Osteoblast (primary cell): ENCODE measurements around the gene EIF3L. TPM values are rescaled to one million over a fixed set of nuclear protein-coding genes. Genes with fewer than 3 reads are reported as not detected.
A peak's percentile ranks its signal among the peaks of the same experiment; 100 is the strongest.

Experiments used
- DNase-seq: peaks from one replicate; pipeline ENCODE4 v3.0.0; 2011; ENCODE audit warnings: low spot score, mixed read lengths; ENCODE audit not compliant: insufficient read length; ENCODE audit errors: missing footprints
- H2AFZ ChIP-seq: 2 replicates; pipeline ENCODE4 v1.6.0; 2011; ENCODE audit warnings: mild to moderate bottlenecking, low read length
- H3K27ac ChIP-seq: 2 replicates; pipeline ENCODE4 v1.5.1; 2011; ENCODE audit warnings: mild to moderate bottlenecking, low read depth, low read length, moderate library complexity
- H3K27me3 ChIP-seq: 2 replicates; pipeline ENCODE4 v1.6.0; 2012; ENCODE audit warnings: mild to moderate bottlenecking, control low read depth, inconsistent platforms, low read length, moderate library complexity; ENCODE audit not compliant: insufficient read depth
- H3K36me3 ChIP-seq: 2 replicates; pipeline ENCODE4 v1.5.1; 2011; ENCODE audit warnings: mild to moderate bottlenecking, low read length, control low read depth, moderate library complexity; ENCODE audit not compliant: insufficient read depth
- H3K4me1 ChIP-seq: 2 replicates; pipeline ENCODE4 v1.5.1; 2011; ENCODE audit warnings: mild to moderate bottlenecking, low read length, control low read depth, moderate library complexity; ENCODE audit not compliant: insufficient read depth
- H3K4me2 ChIP-seq: 2 replicates; pipeline ENCODE4 v1.6.0; 2011; ENCODE audit warnings: mild to moderate bottlenecking, low read length; ENCODE audit not compliant: insufficient read depth
- H3K4me3 ChIP-seq: fragments of 200-600 bp; sonication (generic); 3 replicates; pipeline ENCODE4 v1.5.1; 2012; ENCODE audit warnings: mild to moderate bottlenecking, low read length, inconsistent platforms; ENCODE audit not compliant: insufficient read depth
- H3K79me2 ChIP-seq: 2 replicates; pipeline ENCODE4 v1.6.0; 2012; ENCODE audit warnings: mild to moderate bottlenecking, low read length, control low read depth, inconsistent platforms; ENCODE audit not compliant: insufficient read depth
- H3K9me3 ChIP-seq: 2 replicates; pipeline ENCODE4 v1.5.1; 2011; ENCODE audit warnings: low read depth, low read length, control low read depth
- H4K20me1 ChIP-seq: 2 replicates; pipeline ENCODE4 v1.6.0; 2012; ENCODE audit warnings: mild to moderate bottlenecking, low read length, control low read depth; ENCODE audit not compliant: insufficient read depth
- total RNA-seq: library from RNA; depleted of rRNA; stranded (reverse); fragments of >200 nt; gene quantifications from 2 replicates; pipeline ENCODE4 v1.2.3, GENCODE V29; 2012
- TF ChIP-seq, protein P1 (sequence below): IDR thresholded peaks from 2 replicates; pipeline ENCODE4 v1.5.1; 2011; ENCODE audit warnings: mild to moderate bottlenecking, low read depth, low read length, moderate library complexity; ENCODE audit errors: extremely low read depth

Gene EIF3L
- total RNA-seq, 1 donor: 280 TPM

DNA sequence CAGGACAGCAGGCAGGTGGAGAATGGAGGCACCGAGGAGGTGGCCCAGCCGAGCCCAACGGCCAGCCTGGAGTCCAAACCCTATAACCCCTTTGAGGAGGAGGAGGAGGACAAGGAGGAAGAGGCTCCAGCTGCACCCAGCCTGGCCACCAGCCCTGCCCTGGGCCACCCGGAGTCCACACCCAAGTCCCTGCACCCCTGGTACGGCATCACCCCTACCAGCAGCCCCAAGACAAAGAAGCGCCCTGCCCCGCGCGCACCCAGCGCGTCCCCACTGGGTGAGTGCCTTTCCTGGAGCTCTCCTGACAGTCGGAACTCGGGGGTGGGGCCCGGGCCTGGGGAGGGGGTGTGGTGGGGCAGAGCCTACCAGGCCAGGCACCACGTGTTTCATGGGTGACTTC, 76.5 kb downstream of the EIF3L start:
- H3K79me2 ChIP-seq: peaks cover 11% of the 10 kb centered on the region
- peaks cover 14% of the 10 kb centered on the region for H4K20me1 ChIP-seq

DNA sequence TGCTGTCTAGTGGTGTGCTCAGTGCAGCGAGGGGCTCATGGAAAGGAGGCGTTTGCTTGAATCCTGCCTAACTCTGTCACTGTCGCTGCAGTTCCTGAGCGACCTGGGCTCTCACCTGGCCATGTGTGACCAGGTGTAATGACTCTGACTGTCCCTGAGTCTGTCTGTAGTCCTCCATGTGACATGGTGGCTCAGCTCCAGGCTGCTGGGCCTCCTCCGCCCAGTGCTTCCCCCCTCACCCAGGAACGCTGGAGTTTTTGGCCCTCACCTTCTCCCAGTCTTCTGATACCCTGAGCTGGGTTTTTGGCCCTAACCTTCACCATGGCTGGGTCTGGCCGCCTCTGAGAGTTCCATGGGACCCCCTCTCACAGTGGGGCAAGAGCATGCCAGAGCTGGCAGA, 77.1 kb downstream of the EIF3L start:
- H4K20me1 ChIP-seq: peaks cover 15% of the 10 kb centered on the region
- H3K9me3 ChIP-seq: no peaks in the 10 kb centered on the region
- no peaks in the 10 kb centered on the region for H3K4me1 ChIP-seq
- peaks cover 11% of the 10 kb centered on the region for H3K79me2 ChIP-seq
- H3K4me2 ChIP-seq: no peak overlapping the region
- TF ChIP-seq, protein P1, sequence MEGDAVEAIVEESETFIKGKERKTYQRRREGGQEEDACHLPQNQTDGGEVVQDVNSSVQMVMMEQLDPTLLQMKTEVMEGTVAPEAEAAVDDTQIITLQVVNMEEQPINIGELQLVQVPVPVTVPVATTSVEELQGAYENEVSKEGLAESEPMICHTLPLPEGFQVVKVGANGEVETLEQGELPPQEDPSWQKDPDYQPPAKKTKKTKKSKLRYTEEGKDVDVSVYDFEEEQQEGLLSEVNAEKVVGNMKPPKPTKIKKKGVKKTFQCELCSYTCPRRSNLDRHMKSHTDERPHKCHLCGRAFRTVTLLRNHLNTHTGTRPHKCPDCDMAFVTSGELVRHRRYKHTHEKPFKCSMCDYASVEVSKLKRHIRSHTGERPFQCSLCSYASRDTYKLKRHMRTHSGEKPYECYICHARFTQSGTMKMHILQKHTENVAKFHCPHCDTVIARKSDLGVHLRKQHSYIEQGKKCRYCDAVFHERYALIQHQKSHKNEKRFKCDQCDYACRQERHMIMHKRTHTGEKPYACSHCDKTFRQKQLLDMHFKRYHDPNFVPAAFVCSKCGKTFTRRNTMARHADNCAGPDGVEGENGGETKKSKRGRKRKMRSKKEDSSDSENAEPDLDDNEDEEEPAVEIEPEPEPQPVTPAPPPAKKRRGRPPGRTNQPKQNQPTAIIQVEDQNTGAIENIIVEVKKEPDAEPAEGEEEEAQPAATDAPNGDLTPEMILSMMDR: no peak
- H3K27me3 ChIP-seq: no peaks in the 10 kb centered on the region
- no peak overlapping the region for H3K27ac ChIP-seq
- H3K36me3 ChIP-seq: peaks cover 48% of the 10 kb centered on the region
- DNase-seq: peak; percentile 59
- H2AFZ ChIP-seq: no peak overlapping the region
- no peak overlapping the region for H3K4me3 ChIP-seq

More for the DNA sequence above, 76.5 kb downstream of the EIF3L start:
- Histone ChIP-seq H3K27ac (no peak overlapping the region), H3K27me3 (no peaks in the 10 kb centered on the region), H2AFZ (no peak overlapping the region), H3K4me2 (no peak overlapping the region), H3K9me3 (no peaks in the 10 kb centered on the region), H3K4me1 (no peaks in the 10 kb centered on the region), H3K36me3 (peaks cover 48% of the 10 kb centered on the region), H3K4me3 (no peak overlapping the region)
- TF ChIP-seq, protein P1: no peak
- peak; percentile 52 for DNase-seq

DNA sequence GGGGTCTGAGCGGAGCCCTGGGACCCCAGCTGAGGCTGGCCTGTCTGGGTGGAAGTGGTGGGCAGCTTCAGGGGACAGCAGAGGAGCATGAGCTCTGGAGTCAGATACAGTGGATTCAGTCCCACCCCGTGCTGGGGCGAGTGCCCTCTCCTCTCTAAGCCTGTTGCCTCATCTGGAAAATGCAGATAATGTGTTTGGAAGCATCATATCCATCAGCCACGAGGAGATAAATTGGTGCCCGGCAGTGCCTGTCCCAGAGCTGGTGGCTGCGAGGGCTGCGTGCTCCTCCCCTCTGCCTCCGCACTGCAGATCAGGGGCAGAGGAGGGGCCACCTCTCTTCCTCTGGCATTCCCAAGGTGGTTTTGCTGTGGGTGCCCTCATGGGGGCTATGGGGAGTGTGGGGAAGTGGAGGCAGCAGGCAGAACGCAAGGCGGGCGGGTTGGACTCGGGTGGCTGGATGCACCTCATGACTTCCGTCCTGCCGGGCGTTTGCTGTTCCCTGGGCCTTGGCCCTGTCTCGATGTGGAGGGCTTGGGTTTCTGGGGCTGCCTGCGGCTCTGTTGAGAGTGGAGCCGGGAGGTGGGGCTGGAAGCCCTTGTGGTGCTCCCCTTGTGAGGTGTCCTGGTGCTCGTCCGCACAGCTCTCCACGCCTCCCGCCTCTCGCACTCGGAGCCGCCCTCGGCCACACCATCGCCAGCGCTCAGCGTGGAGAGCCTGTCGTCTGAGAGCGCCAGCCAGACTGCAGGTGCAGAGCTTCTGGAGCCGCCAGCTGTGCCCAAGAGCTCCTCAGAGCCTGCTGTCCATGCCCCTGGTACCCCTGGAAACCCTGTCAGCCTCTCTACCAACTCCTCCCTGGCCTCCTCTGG, 77.8 kb downstream of the EIF3L start:
- Histone ChIP-seq H3K4me3 (no peak overlapping the region), H3K27me3 (no peaks in the 10 kb centered on the region), H3K9me3 (no peaks in the 10 kb centered on the region), H3K4me1 (no peaks in the 10 kb centered on the region), H3K4me2 (no peak overlapping the region), H4K20me1 (peaks cover 22% of the 10 kb centered on the region), H3K27ac (no peak overlapping the region), H2AFZ (no peak overlapping the region), H3K79me2 (peaks cover 11% of the 10 kb centered on the region), H3K36me3 (peaks cover 50% of the 10 kb centered on the region)
- TF ChIP-seq, protein P1: no peak
- peak; percentile 47 for DNase-seq

DNA sequence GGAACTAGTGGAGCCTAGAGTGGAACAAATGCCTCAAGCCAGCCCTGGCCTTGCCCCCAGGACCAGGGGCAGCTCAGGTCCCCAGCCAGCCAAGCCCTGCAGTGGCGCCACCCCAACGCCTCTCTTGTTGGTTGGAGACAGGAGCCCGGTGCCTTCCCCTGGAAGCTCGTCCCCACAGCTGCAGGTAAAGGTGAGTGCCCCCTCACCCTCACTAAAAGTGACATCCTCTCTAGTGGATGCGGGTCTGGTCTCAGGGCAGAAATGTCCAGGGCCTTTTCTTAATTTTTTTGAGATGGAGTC, 78.4 kb downstream of the EIF3L start:
- Histone ChIP-seq H3K9me3 (no peaks in the 10 kb centered on the region), H3K79me2 (peaks cover 11% of the 10 kb centered on the region), H3K27ac (no peak overlapping the region), H3K4me3 (no peak overlapping the region), H3K36me3 (peaks cover 56% of the 10 kb centered on the region), H3K4me2 (no peak overlapping the region), H4K20me1 (peaks cover 26% of the 10 kb centered on the region), H2AFZ (no peak overlapping the region), H3K27me3 (no peaks in the 10 kb centered on the region), H3K4me1 (no peaks in the 10 kb centered on the region)
- TF ChIP-seq, protein P1: no peak
- DNase-seq: peak; percentile 62
